NCI-H1105 (cell line): Measurements from ENCODE around the gene ZSWIM6.
A peak's percentile ranks its signal among the peaks of the same experiment; 100 is the strongest.

ENCODE experiments used
- DNase-seq: peaks from one replicate; lab custom pipeline; 2025; lab: John Stamatoyannopoulos, UW

Gene ZSWIM6

DNA sequence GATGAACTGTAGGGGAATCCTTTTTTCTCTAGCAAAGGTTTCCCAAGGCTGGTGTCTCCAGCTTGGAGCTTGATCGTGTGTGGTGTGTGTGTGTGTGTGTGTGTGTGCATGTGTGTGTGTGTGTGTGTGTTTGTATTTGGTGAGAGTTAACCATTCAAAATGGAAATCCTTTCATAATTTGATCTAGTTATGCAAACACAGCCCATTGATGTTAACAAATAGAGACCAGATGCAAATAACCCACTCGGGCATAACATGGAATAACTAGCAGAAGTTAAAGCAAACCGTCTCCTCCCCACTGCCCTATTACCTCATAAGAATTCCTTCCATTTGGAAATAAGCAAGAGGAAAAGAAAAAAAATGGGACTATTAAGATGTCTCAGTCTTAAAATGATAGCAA is 24.9 kb upstream of the ZSWIM6 start:
- DNase-seq: no peak

DNA sequence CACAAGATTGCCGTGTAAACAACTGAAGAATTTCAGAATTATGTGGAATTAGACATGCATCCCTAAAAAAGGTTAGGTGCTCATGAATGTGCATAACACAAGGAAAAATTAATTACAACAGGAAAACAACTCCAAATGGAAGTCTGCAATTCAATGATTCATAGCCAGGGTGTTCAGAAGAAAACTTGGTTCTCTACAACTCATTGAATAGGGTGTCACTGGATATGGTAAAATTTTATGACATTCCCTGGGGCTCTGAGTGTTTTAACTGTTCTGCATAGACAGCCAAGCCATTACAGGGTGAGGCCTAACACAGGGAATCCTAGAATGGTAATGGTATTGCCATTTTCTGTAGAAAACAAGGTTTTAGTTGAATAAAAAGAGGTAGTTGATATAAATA is 24.4 kb upstream of the ZSWIM6 start:
- no peak for DNase-seq

DNA sequence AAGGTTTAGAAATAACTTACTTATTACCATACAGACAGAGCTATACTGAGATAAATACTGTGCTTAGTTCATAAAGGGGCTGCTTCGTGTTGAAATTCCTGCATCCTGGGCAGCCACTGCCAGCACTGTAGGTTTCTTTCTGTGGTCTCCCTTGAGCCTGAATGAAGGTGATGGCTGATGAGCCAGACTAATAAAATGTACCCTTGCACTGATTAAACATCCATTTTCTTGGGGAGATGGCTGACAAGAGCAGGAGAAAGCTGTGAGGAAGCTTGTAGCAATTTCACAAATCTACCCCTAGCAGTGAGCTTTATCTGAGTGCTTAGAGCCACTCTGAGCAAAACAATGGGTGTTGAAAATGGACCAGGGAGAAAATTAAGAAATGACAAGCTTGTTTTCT is 23.3 kb upstream of the ZSWIM6 start:
- no peak for DNase-seq

DNA sequence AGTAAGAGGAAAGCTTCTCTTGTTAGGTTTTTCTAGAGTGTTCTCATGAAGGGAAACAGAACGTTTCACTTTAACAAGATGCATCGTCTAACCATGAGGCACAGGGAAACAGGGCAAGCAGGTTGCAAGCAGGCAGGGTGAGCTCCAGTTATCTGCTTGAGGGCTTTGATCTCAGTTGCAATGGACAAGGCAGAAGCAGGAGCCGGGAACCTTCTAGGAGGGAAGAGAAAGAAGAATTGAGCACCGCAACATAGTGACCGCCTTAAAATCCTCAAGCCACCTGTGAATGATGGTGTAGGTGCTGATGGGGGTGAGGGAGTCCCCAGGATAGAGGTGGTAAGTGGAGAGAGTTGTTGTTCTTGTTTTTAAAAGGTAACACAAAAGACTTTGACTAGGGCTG is 22.9 kb upstream of the ZSWIM6 start:
- no peak for DNase-seq

DNA sequence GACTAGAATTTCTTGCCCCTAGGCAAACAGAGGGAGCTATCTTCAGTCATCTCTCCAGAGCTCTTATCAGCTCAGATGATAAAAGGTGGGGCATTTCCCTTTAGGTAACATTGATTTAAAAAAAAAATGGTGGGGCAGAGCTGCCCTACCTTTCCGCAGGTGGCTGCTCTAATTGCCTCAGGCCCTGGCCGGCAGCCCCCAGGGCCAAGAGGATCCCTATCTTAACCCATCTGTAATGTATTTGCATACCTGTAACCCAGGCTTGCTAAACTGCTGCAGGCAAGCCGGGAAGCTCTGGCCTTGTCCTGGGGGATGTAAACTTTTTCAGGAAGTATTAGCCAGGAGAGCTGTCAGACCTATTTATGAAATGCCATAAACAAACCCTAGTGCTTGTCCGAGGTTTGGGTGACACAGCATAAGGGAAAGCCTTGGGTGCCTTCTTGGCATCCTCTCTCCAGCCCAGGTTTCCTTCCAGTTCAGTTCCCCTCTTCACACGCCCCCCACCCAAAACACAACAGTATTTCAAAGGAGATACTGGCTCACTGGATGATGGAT is 20.9 kb upstream of the ZSWIM6 start:
- no peak for DNase-seq

DNA sequence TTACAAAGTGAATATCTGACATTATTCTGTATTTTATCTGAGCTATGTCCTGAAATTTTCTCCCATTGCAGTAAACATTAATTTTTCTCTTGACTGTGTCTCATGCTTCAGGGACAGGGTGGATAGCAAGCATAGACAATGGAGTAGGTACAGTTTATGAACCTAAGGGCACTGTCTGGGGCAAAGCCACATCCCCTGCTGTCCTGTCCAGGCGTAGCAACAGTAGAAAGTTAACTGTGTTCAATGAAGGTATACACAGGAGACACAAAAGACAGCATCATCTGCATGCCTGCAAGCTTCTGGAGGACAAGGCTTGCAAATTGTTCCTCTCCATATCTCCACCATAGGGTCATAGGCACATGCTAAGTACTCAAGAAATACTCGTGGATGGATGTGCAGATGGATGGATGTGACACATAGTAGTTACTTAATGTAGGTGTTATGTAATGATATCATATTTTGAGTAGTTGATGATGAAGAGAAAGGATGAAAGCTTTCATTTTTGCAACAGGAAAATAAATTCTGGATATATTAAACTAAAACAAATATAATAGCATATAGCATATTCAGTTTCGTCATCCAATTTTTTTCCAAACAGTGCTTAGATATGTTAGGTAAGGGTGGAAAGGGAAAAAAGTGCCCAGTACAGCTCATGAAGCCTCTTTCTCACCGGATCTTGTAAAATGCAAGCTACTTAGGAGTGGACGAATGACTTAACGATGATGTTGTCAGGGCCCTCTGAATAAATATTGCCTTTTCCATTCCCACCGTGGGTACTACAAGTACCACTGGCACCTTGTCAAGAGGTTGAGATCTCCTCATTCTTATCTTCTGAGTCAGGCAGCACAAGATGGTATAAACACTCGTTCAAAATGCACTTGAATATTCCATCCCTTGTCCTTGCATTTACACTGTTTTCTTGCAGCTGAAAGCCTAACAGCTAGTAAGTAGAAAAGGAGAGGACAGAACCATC is 19.9 kb upstream of the ZSWIM6 start:
- DNase-seq: no peak

DNA sequence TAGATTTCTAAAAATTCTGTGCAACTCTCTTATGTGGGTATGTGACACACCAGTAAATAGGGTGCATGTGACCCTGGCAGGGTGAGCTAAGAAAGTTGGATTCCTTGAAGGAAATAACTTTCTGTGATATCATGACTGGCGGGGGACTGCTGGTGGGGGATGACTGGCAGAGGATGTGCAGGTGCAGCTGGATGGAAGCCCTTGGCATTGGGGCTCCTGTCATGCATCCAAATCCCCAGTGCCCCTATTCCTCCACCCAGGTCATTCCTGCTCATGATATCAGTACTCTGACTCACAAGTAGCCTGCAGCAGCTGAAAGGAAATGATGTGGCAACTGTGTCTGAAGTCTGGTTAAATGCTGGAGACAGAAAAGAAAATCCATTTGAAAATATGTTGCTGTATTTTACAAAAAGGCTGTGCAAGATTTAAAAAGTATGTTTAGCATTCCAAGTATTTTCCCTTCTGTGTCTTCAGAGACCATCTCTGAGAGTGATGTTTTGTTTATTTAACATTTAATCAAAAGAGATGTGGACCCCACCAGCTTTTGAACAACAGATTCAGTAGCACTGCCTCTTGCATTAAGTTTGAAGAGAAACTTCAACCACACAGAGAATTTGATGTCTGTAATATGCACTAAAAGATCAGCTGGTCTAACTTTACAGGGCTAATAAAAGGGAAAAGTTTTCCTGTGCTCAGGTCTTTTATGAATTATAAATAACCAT is 17.9 kb upstream of the ZSWIM6 start:
- DNase-seq: no peak

DNA sequence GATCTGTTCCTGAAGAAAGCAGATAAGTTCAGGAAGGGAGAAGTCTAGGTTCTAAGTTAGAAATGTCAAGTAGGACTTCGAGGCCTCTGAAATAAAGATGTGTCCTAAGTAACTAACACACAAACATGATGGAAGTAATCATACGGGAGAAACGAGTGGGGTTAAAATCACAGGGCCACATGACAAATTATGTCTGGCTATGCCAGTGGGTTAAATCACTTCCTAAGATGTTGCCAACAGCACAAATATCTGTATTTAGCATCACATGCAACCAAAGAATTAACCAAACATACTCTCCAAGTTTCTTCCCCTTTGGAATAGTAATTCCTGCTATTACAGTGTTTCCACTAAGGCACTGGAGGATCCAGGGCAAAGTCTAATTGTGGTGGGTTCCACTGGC is 13.7 kb upstream of the ZSWIM6 start:
- DNase-seq: no peak

DNA sequence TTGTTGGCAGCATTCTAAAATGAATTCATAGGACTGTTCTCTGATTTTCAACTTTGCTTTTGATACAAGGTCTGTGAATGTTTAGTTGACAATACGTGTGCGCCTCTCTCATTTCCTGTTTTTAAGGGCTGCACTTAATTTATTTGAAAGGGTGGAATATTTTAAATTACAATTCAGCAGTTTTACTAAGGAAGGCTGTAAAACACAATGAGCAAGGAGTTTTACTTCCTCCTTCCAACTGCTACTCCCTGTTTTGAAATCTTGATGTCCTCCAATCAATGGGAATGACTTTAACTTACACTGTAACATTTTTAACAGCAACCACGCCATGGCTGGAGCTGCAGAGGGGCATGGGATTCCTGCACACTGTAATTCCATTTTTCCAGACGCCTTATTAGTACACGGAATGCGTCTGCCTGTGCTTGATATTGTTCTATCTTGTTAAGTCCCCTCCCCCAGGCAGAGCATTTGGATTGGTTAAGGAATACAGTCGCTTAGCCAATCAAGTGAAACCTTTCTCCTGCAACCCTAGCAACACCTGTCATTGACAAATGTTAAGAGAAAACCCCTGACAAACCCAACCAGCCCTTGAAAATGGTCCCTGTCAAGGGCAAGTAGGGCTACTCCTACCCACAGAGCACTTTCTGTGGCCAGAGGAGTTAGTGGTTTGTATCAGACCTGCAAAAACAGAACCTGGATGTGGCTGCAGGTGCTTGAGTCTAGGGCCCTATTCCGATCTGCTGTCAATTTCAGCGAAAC is 12.5 kb upstream of the ZSWIM6 start:
- no peak for DNase-seq

DNA sequence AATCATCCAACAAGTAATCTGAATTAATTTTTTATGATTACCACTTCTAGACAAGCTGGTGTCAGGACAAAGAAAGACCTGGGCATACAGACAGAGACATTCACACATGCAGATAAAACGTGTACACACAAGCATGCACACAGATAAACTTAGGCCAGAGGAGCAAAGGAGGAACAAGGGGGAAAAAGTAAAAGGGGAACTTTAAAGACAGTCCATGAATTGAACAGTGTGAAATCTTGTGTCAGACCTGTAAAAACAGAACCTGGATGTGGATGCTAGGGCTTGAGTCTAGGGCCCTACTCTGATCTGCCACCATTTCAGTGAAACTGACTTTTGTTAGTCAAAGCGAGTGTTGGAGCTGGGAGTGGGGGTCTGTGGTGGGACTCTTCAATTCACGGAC is 11.2 kb upstream of the ZSWIM6 start:
- no peak for DNase-seq

DNA sequence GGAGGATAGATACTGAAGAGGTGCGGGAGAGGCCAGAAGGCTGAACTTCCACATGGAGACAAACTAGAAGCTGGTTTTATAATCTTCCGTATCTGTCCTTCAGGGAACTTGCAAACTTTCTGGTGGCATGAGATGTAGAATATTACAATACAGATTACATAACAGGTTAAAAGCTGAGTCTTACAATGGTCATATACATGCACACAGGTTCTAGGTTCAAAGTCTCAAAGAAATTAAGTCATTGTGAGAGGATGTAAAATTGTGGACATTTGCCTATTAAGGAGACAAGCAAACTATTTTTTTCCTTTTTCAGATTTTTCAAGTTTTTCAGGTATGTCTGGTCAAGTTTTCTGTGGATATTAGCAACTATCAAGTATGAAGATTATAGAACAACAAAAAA is 10.4 kb upstream of the ZSWIM6 start:
- no peak for DNase-seq

DNA sequence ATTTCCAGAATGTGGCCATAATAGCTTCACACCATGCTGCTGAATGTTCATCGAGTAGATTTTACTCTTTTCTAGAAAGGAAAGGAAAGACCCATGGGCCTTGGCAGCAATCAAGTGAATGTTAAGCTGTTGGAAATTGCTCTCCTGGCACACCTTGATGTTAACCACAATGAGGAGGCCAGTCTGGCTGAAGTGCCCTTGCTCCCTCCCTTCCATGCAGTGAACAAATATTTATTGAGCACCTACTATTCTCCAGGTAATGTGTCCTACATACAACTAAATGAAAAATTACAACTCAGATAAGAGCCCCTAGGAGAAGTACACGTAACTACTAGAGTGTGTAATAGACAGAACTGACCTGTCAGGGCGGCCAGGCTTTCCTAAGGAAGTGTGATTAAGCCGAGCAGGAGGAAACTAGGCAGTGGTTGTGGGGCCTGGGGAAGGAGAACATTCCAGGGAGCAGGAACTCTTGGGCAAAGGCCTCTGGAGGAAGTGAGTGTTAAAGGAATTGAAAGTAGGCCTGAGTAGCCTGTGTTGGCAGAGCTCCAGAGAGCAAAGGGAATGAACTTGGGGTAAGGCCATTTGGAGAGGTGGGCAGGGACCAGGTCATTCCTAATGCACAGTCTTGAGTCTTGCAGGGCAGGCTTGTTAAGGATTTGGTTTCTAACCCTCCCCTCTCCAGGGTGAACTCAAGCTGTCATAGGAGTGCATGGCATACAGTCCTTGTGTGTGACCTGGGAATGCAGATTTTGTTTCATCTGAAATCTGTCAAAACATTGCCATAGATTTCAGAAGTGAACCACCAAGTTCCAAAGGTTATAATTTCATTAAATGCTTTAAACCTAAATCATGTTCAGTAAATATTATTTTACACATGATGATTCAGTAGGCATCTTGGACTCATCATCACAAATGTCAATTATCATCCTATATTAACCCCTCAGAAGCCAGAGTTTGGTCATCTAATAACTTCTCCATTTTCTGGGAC is 9.0 kb upstream of the ZSWIM6 start:
- no peak for DNase-seq

DNA sequence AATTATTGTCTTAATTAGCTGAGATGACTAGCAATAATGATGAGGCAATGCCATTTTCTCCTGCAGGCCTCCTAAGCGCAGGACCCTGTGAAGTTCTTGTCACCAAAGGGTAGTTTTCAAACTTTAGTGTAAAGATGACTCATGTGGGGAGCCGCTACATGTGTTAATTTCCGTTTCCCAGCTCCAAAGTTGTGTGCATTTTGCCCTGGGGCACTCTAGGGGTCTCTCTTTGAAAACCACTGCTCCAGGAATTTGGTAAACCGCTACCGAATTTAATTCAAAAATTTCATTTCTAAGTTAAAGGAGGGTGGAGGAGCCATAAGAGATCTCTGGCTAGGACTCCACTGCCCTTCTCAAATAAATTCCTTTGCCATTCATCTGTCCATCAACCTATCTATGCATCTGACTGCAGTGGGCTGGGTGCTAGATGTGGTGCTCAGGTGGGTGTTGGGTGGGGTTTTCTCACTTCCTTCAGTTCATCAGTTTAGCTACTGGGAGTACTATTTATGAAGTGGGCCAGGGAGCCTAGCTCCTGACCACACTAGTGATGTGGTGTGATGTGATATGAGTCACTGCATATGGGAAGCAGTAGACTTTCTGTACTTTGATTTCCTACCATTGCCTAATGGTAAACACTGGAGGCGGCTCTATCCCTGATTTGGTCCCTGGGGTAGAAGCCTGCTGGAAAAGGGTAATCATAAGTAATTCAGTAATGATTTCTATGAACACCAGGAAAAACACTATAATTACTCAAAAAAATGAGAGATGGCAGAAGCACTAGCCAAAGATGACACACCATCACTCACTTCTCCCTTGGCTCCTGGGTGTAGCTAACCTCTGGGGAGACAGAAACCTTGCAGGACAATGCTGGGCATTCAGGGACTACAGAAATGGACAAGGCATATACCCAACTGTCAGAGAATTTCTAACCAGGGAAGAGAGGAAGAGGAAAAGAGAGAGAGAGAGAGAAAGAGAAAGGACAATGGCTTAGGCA is 4.0 kb upstream of the ZSWIM6 start:
- no peak for DNase-seq

DNA sequence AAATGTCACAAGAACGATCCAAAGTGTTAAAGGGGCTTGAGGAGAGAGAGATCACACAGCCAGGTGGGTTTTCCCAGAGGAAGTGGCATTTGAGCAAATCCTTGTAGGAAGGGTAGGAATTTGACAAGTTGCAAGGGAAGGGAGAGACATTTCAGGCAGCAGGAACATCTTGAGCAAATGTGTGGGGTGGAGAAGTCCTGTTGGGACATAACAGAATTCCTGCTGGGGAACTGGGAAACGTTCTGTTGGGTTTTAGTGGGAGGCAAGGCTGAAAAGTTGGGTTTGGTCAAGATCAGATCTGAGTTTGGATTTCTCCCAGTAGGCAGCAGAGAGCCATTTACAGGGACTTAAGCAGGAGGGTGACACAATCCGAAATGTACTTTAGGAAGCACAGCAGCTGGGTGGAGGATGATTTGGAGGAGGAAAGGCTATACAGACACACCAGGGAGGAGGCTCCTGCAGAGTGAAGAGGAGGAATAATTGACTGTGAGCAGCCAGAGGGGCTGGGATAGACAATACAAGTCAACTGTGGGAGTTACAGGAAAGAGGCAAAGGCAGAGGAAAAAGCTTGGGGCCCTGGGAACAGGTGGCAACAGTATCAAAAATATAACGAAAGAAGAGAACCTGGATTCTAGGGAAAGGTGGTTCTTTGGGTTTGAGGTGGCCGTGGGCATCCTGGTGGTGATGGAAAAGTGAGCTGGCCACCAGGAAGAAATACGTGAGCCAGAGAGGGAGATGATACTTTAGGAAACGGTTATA is 3.1 kb upstream of the ZSWIM6 start:
- no peak for DNase-seq

DNA sequence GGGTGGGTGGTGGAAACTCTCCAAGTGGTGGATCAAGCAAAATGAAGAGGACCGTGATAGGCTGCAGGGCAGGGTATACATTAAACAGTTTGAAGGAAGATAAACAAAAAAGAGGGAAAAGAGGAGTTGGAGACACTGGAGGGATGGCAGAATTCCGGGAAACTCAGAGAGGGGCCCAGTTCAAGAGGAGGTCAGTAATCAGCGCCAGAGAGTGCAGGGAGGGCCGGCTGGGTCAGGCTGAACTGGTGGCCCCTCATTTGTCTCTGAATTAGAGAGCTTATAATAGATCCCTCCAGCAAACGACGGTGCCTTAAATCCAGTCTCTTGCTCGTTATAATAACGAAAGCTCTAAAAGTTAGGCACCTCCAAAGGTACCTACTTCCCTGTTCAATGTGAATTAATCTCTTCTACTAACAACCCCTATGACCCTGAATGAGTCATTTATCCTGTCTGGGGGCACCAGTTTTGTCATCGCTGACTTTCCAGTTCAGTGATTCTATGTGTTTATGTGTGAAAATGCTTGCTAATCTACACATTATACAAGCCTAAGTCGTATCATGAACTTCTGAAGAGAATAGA is 2.4 kb upstream of the ZSWIM6 start:
- no peak for DNase-seq

DNA sequence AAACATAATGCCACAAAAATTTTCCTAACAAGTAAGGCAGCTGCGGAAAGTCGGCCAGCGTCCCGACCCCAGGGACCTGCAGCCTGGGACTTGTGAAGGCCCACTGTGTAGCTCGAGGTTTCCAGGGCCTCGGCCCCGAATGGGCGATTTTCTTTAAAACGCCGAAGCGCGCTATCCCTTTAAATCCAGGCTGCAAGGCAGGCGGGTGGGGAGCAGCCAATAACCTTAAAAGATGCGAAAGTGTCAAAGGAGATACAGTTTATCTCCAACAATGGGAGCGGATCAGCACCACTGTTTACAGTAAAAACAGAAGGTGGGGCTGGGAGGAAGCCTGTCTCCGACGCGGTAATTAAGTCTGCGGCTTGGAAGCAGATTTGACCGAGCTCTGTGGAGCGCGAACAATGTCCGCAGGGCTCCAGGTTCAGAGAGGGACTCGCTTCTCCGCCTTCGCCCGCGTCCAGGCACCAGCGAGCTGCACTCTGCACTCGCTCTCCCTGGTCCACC is 1.7 kb upstream of the ZSWIM6 start:
- DNase-seq: peak; percentile 27

DNA sequence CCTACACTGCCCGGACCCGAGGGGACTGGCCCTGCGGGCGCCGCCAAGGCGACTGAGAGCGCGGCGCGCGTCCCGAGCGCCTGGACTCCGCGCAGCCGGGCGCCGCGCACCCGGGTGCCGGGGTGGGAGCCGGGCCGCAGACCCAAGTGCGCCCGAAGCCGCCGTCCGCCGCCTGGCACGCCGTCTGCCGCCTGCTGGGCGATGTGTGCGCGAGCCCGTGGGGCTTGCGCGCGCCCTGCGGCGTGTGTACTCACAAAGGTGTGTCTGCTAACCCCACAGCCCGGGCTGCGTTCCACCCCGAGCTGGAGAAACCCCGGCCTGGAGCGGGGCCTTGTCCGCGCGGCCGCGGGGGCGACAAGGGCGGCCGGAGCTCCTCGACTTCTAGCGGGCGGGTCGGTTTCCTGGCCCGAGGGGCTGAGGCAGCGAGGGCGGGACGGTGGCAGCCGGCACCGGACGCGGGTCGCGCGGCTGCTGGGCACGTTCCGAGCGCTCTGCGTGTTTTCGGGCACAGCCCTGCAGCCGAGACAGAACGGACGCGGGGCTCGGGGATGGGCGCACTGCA is 1.1 kb upstream of the ZSWIM6 start:
- peak; percentile 47 for DNase-seq

DNA sequence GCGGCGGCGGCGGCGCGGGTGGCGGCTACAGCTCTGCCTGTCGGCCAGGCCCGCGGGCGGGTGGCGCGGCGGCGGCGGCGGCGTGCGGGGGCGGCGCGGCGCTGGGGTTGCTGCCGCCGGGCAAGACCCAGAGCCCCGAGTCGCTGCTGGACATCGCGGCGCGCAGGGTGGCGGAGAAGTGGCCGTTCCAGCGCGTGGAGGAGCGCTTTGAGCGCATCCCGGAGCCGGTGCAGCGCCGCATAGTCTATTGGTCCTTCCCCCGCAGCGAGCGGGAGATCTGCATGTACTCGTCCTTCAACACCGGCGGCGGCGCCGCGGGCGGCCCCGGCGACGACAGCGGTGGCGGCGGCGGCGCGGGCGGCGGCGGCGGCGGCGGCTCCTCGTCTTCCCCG is 296 bp downstream of the ZSWIM6 start:
- no peak for DNase-seq
